Testis (tissue), 2 donors: Measurements from ENCODE around the gene TP53.

Source experiments
- CTCF ChIP-seq, 3 experiments: fragments of 450-650 bp in 2 of 3; fragments of 200-600 bp in 1 of 3; sonication (generic) in 1 of 3; IDR thresholded peaks; one replicate each; pipeline ENCODE4 v1.5.1; 2016 to 2019; ENCODE audit warnings: antibody characterized with exemption in 3 of 3, mild to moderate bottlenecking in 2 of 3, moderate library complexity in 1 of 3
- POLR2A ChIP-seq: fragments of 450-650 bp; IDR thresholded peaks from one replicate; pipeline ENCODE4 v1.6.1; 2017; ENCODE audit warnings: antibody characterized with exemption, mild to moderate bottlenecking, moderate library complexity

DNA sequence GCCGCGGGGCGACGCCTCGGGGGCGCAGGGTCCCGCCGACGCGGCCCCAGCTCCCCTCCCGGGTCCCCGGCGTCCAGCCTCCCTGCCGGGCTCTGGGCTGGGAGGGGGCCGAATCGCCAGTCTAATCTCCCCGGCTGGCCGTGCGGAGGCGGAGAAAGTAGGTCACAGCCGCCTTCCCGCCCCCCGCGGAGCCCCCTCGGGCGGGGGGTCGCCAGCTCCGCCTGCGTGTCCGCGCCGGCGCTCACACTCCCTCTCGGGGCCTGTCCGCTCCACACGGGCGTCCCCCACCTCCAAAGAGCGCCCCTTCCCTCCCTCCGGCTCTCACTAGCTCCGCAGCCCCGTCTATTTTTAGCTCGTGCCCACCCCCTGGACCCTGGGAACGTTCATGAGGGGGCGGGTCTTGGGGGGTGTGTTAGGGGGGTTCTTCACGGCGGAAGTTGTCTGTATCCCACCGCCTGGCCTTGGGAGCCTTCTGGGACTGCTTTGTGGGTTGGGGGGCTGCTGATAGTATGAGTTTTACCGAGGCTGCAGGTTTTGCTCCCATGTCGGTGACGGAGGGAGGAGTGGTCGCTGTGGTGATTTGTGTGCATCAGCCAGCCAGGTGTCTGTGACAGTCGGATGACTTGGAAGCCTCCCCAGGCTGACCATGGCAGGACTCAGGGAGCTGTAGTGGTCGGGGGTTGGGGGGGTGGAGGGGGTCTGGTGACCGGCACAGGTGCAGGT lies 35.5 kb downstream of the TP53 start:
- no peak for TF ChIP-seq POLR2A
- no peak for TF ChIP-seq CTCF (IDR thresholded peaks at IDR 0.05)
